Measurements from ENCODE around the gene PMEPA1.

The PMEPA1 gene

DNA sequence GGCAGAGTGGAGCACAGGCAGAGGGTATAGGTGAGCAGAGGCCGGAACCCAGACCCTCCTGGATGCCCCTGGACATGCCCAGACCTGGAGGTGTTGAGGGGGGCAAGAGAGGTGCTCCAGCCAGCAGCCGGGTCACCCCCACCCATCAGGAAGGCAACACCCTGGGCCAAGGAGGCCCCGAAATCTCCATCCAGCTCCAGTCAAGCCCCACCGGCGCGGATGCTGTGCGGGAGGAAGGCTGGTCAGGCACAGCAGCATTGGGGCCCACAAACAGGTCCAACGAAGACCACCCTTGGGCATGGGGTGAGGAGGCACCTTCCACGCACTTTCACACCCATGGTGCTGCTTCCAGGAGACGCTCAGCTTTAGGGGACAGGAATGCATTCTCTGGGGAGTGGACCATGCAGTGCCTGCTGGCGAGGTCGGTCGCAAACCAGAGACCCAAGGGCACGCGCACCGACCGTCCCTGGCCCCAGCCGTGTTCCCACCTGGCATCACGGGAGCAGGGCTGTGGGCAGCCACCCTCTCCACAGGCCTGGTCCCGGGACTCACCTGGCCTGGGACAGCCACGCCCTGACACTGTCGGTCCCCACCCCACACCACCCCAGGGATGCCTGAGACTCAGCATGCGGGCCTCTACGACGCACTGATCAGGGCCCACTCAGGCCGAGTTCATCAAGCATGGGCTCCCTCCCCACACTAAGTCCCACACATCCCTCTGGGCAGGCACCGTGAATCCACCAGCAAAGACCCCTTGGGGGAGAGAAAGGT lies 45.9 kb downstream of the PMEPA1 start:
- Histone ChIP-seq H3K36me3 (no peaks in the 10 kb centered on the region; the same call in 1 of the 2 replicates), H3K27me3 (ENCODE audit: insufficient read depth, low read depth, severe bottlenecking) (no peaks in the 10 kb centered on the region), H3K27ac (no peak overlapping the region), H3K9me3 (ENCODE audit: severe bottlenecking) (no peaks in the 10 kb centered on the region), H3K4me3 (ENCODE audit: low read depth, low read length) (no peak overlapping the region)
- TF ChIP-seq, protein P1, sequence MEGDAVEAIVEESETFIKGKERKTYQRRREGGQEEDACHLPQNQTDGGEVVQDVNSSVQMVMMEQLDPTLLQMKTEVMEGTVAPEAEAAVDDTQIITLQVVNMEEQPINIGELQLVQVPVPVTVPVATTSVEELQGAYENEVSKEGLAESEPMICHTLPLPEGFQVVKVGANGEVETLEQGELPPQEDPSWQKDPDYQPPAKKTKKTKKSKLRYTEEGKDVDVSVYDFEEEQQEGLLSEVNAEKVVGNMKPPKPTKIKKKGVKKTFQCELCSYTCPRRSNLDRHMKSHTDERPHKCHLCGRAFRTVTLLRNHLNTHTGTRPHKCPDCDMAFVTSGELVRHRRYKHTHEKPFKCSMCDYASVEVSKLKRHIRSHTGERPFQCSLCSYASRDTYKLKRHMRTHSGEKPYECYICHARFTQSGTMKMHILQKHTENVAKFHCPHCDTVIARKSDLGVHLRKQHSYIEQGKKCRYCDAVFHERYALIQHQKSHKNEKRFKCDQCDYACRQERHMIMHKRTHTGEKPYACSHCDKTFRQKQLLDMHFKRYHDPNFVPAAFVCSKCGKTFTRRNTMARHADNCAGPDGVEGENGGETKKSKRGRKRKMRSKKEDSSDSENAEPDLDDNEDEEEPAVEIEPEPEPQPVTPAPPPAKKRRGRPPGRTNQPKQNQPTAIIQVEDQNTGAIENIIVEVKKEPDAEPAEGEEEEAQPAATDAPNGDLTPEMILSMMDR (IDR thresholded peaks at IDR 0.05; ENCODE audit: low read depth, low read length) = no peak
- no peak for DNase-seq

DNA sequence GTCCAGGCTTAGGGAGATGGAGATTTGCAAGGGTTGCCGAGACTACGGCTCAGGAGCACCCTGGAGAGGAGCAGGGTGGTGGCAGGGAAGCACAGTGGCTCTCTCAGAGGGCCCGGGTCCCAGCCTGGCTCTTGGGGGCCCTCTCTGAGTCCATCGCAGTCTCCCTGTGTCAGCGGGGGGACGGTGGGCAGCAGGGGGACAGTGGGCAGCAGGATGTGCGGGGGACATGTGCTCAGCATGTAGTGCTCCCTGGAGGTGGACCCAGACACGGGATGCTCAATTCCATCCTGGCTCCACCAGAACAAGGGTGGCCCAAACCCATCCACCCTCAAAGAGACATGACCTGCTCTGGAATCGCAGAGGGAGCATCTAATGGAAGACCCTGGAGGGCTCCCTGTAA lies 46.6 kb downstream of the PMEPA1 start:
- Histone ChIP-seq H3K27me3 (ENCODE audit: insufficient read depth, low read depth, severe bottlenecking) (no peaks in the 10 kb centered on the region), H3K36me3 (peaks cover under 1% of the 10 kb centered on the region; the same call in 1 of the 2 replicates), H3K4me3 (ENCODE audit: low read depth, low read length) (no peak overlapping the region), H3K27ac (no peak overlapping the region), H3K9me3 (ENCODE audit: severe bottlenecking) (no peaks in the 10 kb centered on the region)
- no peak for DNase-seq
- TF ChIP-seq, protein P1 (IDR thresholded peaks at IDR 0.05; ENCODE audit: low read depth, low read length) = no peak

DNA sequence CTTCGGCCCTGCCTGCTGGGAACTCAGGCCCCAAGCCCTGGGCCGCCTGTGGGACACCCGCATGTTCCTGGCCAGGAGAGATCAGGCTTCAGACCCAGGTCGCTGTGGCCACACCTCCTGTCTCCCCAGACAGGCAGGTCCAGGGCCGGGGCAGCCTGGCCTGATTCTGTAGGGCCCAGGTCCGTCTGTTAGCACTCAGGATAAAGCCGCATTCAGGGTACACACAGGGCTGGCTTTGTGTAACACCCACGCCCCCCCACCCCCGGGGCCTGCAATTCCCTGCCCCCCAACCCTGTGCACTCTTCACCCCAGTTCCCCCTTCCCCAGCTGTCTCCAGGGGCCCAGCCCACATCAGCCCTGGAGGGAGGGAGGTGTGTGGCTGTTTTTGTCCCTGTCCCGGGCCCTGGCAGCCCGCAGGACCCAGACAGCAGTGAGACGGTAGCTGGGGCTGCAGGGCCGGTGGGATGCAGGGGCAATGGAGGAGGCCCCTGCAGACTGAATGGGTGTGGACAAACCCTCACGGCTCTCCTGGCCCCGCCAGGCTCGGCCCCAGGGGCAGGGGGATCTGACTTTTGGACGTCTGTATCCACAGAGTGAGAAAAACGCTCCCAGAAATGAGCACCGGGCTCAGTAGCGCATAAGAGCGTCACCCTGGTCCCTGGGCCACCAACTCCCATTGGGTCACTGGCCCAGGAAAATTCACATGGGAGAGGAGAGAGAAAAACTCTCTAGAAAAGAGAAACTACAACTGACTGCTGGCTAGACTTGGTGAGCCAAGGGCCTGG lies 47.2 kb downstream of the PMEPA1 start:
- TF ChIP-seq, protein P1 (IDR thresholded peaks at IDR 0.05; ENCODE audit: low read depth, low read length) = no peak
- H3K36me3 ChIP-seq = peaks cover 7% of the 10 kb centered on the region; the same call in 1 of the 2 replicates

DNA sequence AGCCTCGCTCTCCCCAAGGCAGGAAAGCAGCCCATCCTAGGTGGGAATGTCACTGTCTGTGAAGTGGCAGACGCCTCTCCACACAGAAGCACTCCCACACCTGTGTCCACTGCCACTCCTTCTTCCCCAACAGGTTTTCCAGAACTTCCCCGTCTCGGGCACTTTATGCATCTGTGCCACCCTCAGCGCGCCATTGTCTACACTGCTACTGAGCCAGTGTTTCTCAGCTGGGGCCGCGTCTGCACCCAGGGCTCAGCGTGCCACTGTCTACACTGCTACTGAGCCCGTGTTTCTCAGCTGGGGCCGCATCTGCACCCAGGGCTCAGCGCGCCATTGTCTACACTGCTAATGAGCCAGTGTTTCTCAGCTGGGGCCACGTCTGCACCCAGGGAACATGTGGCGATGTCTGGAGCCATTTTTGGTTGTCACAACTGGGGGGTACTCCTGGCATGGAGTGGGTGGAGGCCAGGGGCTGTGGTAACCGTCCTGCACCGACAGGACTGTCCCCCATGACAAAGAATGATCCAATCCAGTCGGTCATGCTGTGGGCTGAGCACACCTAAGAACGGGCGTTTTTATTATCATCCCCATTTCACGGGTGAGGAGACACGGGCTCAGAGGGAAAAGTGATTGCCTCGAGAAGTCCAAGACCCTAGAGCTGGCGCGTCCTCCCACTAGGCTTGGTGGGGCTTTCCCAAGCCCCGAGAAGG lies 47.9 kb downstream of the PMEPA1 start:
- no peaks in the 10 kb centered on the region for H3K27me3 ChIP-seq (ENCODE audit: insufficient read depth, low read depth, severe bottlenecking)
- no peak overlapping the region for H3K4me3 ChIP-seq (ENCODE audit: low read depth, low read length)
- peak; percentile 0 for DNase-seq
- peaks cover 13% of the 10 kb centered on the region for H3K36me3 ChIP-seq
- H3K9me3 ChIP-seq (ENCODE audit: severe bottlenecking) = no peaks in the 10 kb centered on the region
- no peak overlapping the region for H3K27ac ChIP-seq
- TF ChIP-seq, protein P1 (IDR thresholded peaks at IDR 0.05; ENCODE audit: low read depth, low read length) = no peak

More for the DNA sequence above, 47.2 kb downstream of the PMEPA1 start:
- Histone ChIP-seq H3K9me3 (ENCODE audit: severe bottlenecking) (no peaks in the 10 kb centered on the region), H3K27me3 (ENCODE audit: insufficient read depth, low read depth, severe bottlenecking) (no peaks in the 10 kb centered on the region), H3K4me3 (ENCODE audit: low read depth, low read length) (no peak overlapping the region), H3K27ac (no peak overlapping the region)
- DNase-seq = peak; percentile 6

DNA sequence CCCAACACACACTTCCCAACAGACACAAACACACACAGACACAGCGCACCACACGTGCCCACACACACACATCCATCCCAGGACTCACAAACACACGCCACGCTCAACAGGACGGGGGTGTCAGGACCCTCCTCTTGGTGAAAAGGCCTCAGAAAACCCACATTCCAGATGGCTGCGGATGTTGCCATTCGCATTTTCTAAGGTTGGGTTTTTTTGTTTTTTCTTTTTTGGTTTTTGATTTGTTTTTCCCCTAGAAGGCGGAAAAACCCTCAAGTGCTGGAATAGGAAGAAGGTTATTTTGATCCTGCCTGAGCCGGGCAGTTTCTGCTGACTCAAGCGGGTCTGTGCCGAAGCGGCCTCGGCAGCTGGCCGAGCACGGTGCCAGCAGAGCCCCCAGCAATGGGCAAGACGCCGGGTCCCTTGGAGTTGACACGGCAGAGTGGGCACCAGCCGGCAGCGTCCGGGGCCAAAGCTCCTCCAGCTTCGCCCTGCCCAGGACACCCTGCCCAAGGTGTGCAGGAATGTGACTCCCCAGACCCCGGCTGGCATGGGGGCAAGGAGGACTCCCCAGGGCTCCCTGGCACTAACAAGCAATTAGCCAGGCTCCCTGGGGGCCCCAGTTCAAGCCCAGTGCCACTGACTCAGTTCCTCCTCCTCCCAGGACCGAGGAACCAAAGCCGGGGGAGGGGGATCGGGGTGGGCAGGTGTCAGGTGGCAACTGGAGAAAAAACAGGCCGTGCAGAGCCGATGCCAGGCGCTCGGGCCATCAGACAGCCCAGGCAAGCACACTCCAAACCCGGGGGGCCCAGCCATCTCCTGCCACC lies 48.7 kb downstream of the PMEPA1 start:
- Histone ChIP-seq H3K36me3 (peaks cover 15% of the 10 kb centered on the region), H3K9me3 (ENCODE audit: severe bottlenecking) (no peaks in the 10 kb centered on the region), H3K27ac (no peak overlapping the region), H3K27me3 (ENCODE audit: insufficient read depth, low read depth, severe bottlenecking) (no peaks in the 10 kb centered on the region), H3K4me3 (ENCODE audit: low read depth, low read length) (no peak overlapping the region)
- peak; percentile 1 for DNase-seq
- TF ChIP-seq, protein P1 (IDR thresholded peaks at IDR 0.05; ENCODE audit: low read depth, low read length) = no peak
